OCI-LY1 (cell line): ENCODE measurements around the gene ANP32E.
A peak's percentile ranks its signal among the peaks of the same experiment; 100 is the strongest.
"Not testable (repeated sequence)": the region's sequence is repeated elsewhere in the genome, so short reads cannot be mapped to it uniquely, and the experiment has no call there.

ENCODE experiments used
- H2AFZ ChIP-seq: fragments of 200-600 bp; sonication (generic), shearing (Covaris generic); 2 replicates; pipeline ENCODE4 v1.6.0; 2014; ENCODE audit warnings: antibody characterized with exemption, mild to moderate bottlenecking, low read length
- H3F3A ChIP-seq: fragments of 200-600 bp; sonication (generic), shearing (Covaris generic); 2 replicates; pipeline ENCODE4 v1.6.0; 2014; ENCODE audit warnings: mild to moderate bottlenecking, antibody characterized with exemption, low read length, moderate library complexity; ENCODE audit not compliant: insufficient read depth
- H3K27ac ChIP-seq: fragments of 200-600 bp; sonication (generic); 2 replicates; pipeline ENCODE4 v1.5.1; 2014; ENCODE audit warnings: low read length, mixed run types, mild to moderate bottlenecking, low read depth; ENCODE audit not compliant: poor library complexity, severe bottlenecking
- H3K27me3 ChIP-seq: fragments of 200-600 bp; sonication (generic); 2 replicates; pipeline ENCODE4 v1.6.0; 2014; ENCODE audit warnings: antibody characterized with exemption, mild to moderate bottlenecking, low read length, moderate library complexity; ENCODE audit not compliant: insufficient read depth
- H3K36me3 ChIP-seq: fragments of 200-600 bp; sonication (generic); 2 replicates; pipeline ENCODE4 v1.6.1; 2014; ENCODE audit warnings: mild to moderate bottlenecking, antibody characterized with exemption, low read length, moderate library complexity, mixed read lengths; ENCODE audit not compliant: insufficient read depth
- H3K4me1 ChIP-seq: fragments of 200-600 bp; sonication (generic); 2 replicates; pipeline ENCODE4 v1.5.1; 2014; ENCODE audit warnings: mild to moderate bottlenecking, low read length, moderate library complexity; ENCODE audit not compliant: insufficient read depth, severe bottlenecking
- H3K4me2 ChIP-seq: fragments of 200-600 bp; sonication (generic), shearing (Covaris generic); 2 replicates; pipeline ENCODE4 v1.6.1; 2014; ENCODE audit warnings: low read length
- H3K4me3 ChIP-seq: fragments of 200-600 bp; sonication (generic); 2 replicates; pipeline ENCODE4 v1.5.1; 2014; ENCODE audit warnings: low read length, low read depth, mild to moderate bottlenecking, mixed read lengths; ENCODE audit not compliant: poor library complexity, severe bottlenecking
- H3K79me2 ChIP-seq: fragments of 200-600 bp; shearing (Covaris generic); 2 replicates; pipeline ENCODE4 v1.6.1; 2016; ENCODE audit warnings: mixed run types, low read length, mixed read lengths; ENCODE audit not compliant: insufficient read depth
- H3K9ac ChIP-seq: fragments of 200-600 bp; sonication (generic), shearing (Covaris generic); 2 replicates; pipeline ENCODE4 v1.6.1; 2014; ENCODE audit warnings: mild to moderate bottlenecking, low read length, mixed read lengths
- H3K9me2 ChIP-seq: fragments of 200-600 bp; sonication (generic), shearing (Covaris generic); 2 replicates; pipeline ENCODE4 v1.6.1; 2014; ENCODE audit warnings: low read depth, mild to moderate bottlenecking, low read length, mixed read lengths
- H3K9me3 ChIP-seq: fragments of 200-600 bp; shearing (Covaris generic); 2 replicates; pipeline ENCODE4 v1.6.1; 2014; ENCODE audit warnings: low read length, mixed read lengths
- H4K20me1 ChIP-seq: fragments of 200-600 bp; sonication (generic), shearing (Covaris generic); 2 replicates; pipeline ENCODE4 v1.6.0; 2016; ENCODE audit warnings: mild to moderate bottlenecking, low read length; ENCODE audit not compliant: insufficient read depth
- CTCF ChIP-seq: fragments of 200-600 bp; sonication (generic), shearing (Covaris generic); IDR thresholded peaks from 2 replicates; pipeline ENCODE4 v1.5.1; 2017; ENCODE audit warnings: mild to moderate bottlenecking, antibody characterized with exemption, low read length, moderate library complexity, mixed read lengths
- EZH2 ChIP-seq: fragments of 200-600 bp; sonication (generic), shearing (Covaris generic); IDR thresholded peaks from 2 replicates; pipeline ENCODE4 v1.8.0; 2017; ENCODE audit warnings: borderline replicate concordance, mixed run types, mild to moderate bottlenecking, antibody characterized with exemption, low read length, moderate library complexity, mixed read lengths

ANP32E gene

GRCh38 chr1:150243003-150243402 is 7.1 kb upstream of the ANP32E start:
- Histone ChIP-seq H3K4me2 (no peak overlapping the region), H3K36me3 (no peaks in the 10 kb centered on the region), H3K9me3 (no peaks in the 10 kb centered on the region), H4K20me1 (no peaks in the 10 kb centered on the region), H3K4me3 (no peak overlapping the region), H3K4me1 (no peaks in the 10 kb centered on the region), H2AFZ (no peak overlapping the region), H3K9ac (no peak overlapping the region), H3K79me2 (no peaks in the 10 kb centered on the region), H3K9me2 (no peaks in the 10 kb centered on the region), H3K27me3 (no peaks in the 10 kb centered on the region), H3F3A (no peaks in the 10 kb centered on the region), H3K27ac (no peak overlapping the region)
- TF ChIP-seq EZH2 (no peak), CTCF (no peak)

- no peak overlapping the region for H3K4me2 ChIP-seq
- no peaks in the 10 kb centered on the region for H3F3A ChIP-seq
- H3K4me1 ChIP-seq: peaks cover 22% of the 10 kb centered on the region
- peaks cover 31% of the 10 kb centered on the region for H3K79me2 ChIP-seq
- no peak overlapping the region for H3K4me3 ChIP-seq
- no peaks in the 10 kb centered on the region for H3K27me3 ChIP-seq
- H2AFZ ChIP-seq: no peak overlapping the region
- no peak overlapping the region for H3K9ac ChIP-seq
- H4K20me1 ChIP-seq: no peaks in the 10 kb centered on the region
- no peaks in the 10 kb centered on the region for H3K9me2 ChIP-seq
- no peak overlapping the region for H3K27ac ChIP-seq
- no peaks in the 10 kb centered on the region for H3K9me3 ChIP-seq
- TF ChIP-seq EZH2 (no peak), CTCF (no peak)
- H3K36me3 ChIP-seq: peaks cover 4% of the 10 kb centered on the region; the same call in 1 of the 2 replicates
Observed at GRCh38 chr1:150237746-150238145, 1.8 kb upstream of the ANP32E start.

- H3K4me3 ChIP-seq, H3K27me3 ChIP-seq, H3K9me2 ChIP-seq, H3K27ac ChIP-seq, H3K9me3 ChIP-seq, H4K20me1 ChIP-seq, H3K9ac ChIP-seq, H3F3A ChIP-seq, H3K36me3 ChIP-seq, H2AFZ ChIP-seq: not testable (repeated sequence)
- H3K4me1 ChIP-seq: peaks cover 25% of the 10 kb centered on the region
- peaks cover 35% of the 10 kb centered on the region for H3K79me2 ChIP-seq
- peak overlapping the region; percentile 83; the same call in 1 of the 2 replicates for H3K4me2 ChIP-seq
Observed at GRCh38 chr1:150237176-150237575, 1.3 kb upstream of the ANP32E start.

GRCh38 chr1:150236614-150237100 is 745 bp upstream of the ANP32E start:
- Histone ChIP-seq H3K27ac (peak overlapping the region; percentile 89), H3K9ac (peak overlapping the region; percentile 81), H3K4me3 (peak overlapping the region; percentile 97), H3K27me3 (no peaks in the 10 kb centered on the region), H2AFZ (peak overlapping the region; percentile 73), H3K9me3 (no peaks in the 10 kb centered on the region), H3K9me2 (no peaks in the 10 kb centered on the region), H3K4me1 (peaks cover 25% of the 10 kb centered on the region), H4K20me1 (no peaks in the 10 kb centered on the region), H3K4me2 (peak overlapping the region; percentile 83), H3F3A (no peaks in the 10 kb centered on the region), H3K36me3 (peaks cover 6% of the 10 kb centered on the region), H3K79me2 (peaks cover 38% of the 10 kb centered on the region)
- TF ChIP-seq CTCF (no peak), EZH2 (no peak)
